ENCODE results near the gene N4BP2L2. TPM values are rescaled to one million over a fixed set of nuclear protein-coding genes. Genes with fewer than 3 reads are reported as not detected.
A peak's percentile ranks its signal among the peaks of the same experiment; 100 is the strongest.
"Not testable (repeated sequence)": the region's sequence is repeated elsewhere in the genome, so short reads cannot be mapped to it uniquely, and the experiment has no call there.

The N4BP2L2 gene
- total RNA-seq, result 100 to 1,000 TPM in 1 of 2 donors, 10 to 100 TPM in 1; 87.6 to 101 TPM
- long read RNA-seq, full-length matches to known transcripts, result 11 of 41 reads
- long read RNA-seq, partial matches to known transcripts, result 14 of 41 reads
- long read RNA-seq, other reads (novel, unspliced or antisense), result 16 of 41 reads

- DNase-seq, result peak; percentile 92 to 96
- intact Hi-C loops (cut with DNase I, micrococcal nuclease), result no loop called here
These were observed at the start of gene N4BP2L2 for GRCh38 chr13:32538621-32539246. TSS of gene N4BP2L2 (minus strand) at chr13:32538795. CDS start at chr13:32537027, 1,768 bp downstream.

DNA sequence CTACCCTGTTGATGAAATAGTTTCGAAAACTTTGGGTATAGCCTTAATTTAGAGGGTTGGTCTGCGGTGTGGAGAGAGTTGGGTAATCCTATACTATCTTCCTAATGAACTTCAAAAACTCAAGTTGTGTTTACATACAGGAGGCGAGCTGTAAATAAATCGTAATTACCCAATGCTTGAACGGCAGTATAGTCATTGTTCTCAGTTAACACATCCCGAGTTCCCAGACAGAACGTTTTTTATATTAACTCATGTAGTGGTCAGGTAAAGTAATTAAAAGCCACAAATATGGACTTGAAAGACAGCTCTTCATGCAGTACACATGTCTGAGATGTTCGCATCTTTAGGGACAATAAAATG is 49.2 kb upstream of the N4BP2L2 start:
- DNase-seq, result no peak
- intact Hi-C loops (cut with DNase I, micrococcal nuclease), result loop anchor here in 1 of 2 donors (2.0 kb wide), 1 partner anchor 51 kb away; no protein-coding TSS in a partner anchor
- ATAC-seq, result no peak

More at GRCh38 chr13:32538621-32539246, at the start of gene N4BP2L2:
- ATAC-seq, result peak; percentile 99

- ATAC-seq (peak; percentile 34), DNase-seq (peak; percentile 63 to 78)
- intact Hi-C loops (cut with DNase I, micrococcal nuclease), result loop anchor here in 1 of 2 donors (2.0 kb wide), 1 partner anchor 52 kb away; no protein-coding TSS in a partner anchor
These were observed 48.6 kb upstream of the N4BP2L2 start for GRCh38 chr13:32587011-32587810.

GRCh38 chr13:32586080-32586900 is 47.7 kb upstream of the N4BP2L2 start, which contains the start of gene PDS5B:
TSS of gene PDS5B (plus strand) at chr13:32586452. CDS start at chr13:32648773, 62,321 bp downstream.
- DNase-seq (peak; percentile 94 to 95), ATAC-seq (peak; percentile 94)
- intact Hi-C loops (cut with DNase I, micrococcal nuclease), result loop anchor here in 1 of 2 donors (2.0 kb wide), 1 partner anchor 53 kb away; no protein-coding TSS in a partner anchor

DNA sequence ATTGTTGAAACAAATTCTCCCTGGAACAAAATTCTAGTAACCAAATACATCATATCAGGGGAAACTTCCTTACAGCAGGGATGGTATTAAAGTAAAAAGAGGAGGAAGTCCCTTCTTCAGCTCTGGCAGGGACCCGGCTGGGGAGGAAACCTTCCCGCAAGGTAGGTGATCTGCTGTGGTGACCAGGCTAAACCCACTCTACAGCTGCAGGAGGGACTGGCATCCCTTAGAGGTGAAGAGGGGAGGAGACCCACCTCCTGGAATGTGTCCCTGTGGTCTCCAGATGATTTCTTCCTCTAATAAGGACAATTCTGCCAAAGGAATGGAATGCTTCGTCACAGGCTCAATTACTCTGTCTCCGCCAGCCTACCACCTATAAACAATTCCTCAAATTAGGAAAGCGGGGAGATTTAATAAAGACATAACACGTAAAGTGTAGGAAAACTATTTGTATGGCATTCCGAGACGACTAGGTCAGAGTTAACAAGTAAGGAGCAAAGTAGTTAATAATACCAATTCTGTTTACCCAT is 47.0 kb upstream of the N4BP2L2 start:
- intact Hi-C loops (cut with DNase I, micrococcal nuclease), result loop anchor here in 1 of 2 donors (2.0 kb wide), 1 partner anchor 53 kb away; no protein-coding TSS in a partner anchor
- ATAC-seq (peak; percentile 1), DNase-seq (peak; percentile 18 to 33)

DNA sequence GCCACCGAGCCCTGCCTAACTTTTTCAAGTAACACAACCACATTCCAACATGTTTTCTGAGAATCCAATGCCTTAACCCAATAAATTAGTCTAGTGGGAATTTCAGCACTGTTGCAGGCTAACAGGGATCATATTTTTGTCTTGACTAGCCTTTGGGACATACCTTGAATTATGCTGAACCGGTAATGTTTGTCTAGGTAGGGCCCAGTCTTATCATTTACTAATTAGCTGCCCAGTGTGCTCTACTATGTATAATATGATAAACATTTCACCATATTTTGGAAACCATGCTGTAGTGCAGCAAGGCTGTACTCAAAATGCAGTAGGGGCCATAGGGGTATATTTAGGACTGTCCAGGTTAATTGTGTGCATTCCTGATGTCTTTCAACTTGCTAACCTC is 44.4 kb upstream of the N4BP2L2 start:
- intact Hi-C loops (cut with DNase I, micrococcal nuclease), result no loop called here
- ATAC-seq (no peak), DNase-seq (no peak)

DNA sequence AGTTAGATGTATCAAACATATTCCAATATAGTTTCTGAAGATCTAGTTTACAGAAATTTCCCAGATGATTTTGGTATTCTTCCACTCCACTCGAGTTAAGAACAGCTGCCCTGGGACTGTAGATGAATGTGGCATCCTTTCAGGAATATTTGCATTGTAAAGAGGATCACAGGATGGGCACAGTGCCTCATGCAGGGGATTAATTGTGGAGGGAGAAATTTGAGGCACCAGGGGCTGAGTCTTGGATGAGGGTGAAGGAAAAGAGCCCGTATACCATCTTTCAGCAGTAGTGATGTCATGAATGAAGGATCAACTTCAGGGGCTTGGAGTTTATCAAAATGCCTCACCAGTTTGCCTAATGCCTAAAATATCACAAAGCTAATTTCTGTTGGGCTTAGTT is 43.7 kb upstream of the N4BP2L2 start:
- ATAC-seq (no peak), DNase-seq (no peak)
- intact Hi-C loops (cut with DNase I, micrococcal nuclease), result no loop called here

DNA sequence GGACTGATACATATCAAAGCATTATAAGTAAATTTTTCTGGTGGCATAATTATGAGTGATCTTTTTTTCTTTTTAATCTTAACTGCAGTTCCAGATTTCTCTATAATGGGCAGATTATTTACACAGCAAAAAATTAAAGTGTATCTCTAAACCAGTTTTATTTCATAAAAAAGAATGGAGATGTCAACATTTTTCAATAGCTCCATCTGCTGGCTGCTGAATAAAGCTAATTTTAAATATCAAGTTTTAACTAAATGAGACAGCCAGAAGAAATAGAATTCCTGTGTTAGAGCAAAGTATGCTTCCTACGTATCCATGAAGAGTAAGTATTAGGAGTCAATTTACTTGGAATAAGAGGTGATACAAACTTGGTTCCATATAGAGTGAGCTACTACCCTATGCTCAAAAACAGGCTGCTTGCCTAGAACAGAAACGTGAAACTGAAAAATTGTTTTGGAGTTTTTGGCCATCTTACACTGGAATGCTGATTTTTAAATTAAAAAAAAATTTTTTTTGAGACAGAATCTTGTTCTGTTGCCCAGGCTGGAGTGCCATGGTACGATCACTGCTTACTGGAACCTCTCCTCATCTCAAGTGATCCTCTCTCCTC is 42.7 kb upstream of the N4BP2L2 start:
- DNase-seq (no peak), ATAC-seq (no peak)

DNA sequence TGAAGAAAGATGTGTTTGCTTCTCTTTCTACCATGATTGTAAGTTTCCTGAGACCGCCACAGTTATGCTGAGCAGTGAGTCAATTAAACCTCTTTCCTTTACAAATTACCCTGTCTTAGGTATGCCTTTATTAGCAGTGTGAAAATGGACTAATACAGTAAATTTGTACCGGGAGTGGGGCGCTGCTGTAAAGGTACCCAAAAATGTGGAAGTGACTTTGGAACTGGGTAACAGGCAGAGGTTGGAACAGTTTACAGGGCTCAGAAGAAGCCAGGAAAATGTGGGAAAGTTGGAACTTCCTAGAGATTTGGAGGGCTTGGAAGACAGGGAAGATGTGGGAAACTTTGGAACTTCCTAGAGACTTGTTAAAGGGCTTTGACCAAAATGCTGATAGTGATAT is 38.4 kb upstream of the N4BP2L2 start:
- ATAC-seq (no peak), DNase-seq (no peak)
- intact Hi-C loops (cut with DNase I, micrococcal nuclease), result no loop called here

More for the DNA sequence above, 42.7 kb upstream of the N4BP2L2 start:
- intact Hi-C loops (cut with DNase I, micrococcal nuclease), result no loop called here

DNA sequence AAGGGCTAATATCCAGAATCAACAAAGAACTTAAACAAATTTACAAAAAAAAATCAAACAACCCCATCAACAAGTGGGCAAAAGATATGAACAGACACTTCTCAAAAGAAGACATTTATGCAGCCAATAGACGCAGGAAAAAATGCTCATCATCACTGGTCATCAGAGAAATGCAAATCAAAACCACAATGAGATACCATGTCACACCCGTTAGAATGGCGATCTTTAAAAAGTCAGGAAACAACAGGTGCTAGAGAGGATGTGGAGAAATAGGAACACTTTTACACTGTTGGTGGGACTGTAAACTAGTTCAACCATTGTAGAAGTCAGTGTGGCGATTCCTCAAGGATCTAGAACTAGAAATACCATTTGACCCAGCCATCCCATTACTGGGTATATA is 37.1 kb upstream of the N4BP2L2 start:
- ATAC-seq; DNase-seq; intact Hi-C loops (cut with DNase I, micrococcal nuclease): not testable (repeated sequence)

DNA sequence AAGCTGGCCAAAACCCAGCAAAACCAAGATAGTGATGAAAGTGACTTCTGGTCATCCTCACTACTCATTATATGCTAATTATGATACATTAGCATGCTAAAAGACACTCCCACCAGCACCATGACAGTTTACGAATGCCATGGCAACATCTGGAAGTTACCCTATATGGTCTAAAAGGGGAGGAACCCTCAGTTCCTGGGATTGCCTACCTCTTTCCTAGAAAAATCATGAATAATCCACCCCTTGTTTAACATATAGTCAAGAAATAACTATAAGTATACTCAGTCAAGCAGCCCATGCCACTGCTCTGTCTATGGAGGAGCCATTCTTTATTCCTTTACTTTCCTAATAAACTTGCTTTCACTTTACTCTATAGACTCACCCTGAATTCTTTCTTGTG is 22.2 kb upstream of the N4BP2L2 start:
- not testable (repeated sequence) for DNase-seq, ATAC-seq
- intact Hi-C loops (cut with DNase I, micrococcal nuclease), result loop anchor here in 1 of 2 donors (10.0 kb wide), 1 partner anchor 176 kb away; no protein-coding TSS in a partner anchor

- DNase-seq (no peak), ATAC-seq (no peak)
- intact Hi-C loops (cut with DNase I, micrococcal nuclease), result no loop called here
These were observed 17.0 kb upstream of the N4BP2L2 start for GRCh38 chr13:32555613-32556012.

GRCh38 chr13:32553720-32554119 is 15.1 kb upstream of the N4BP2L2 start:
- no peak for DNase-seq
- intact Hi-C loops (cut with DNase I, micrococcal nuclease), result no loop called here
- no peak for ATAC-seq

DNA sequence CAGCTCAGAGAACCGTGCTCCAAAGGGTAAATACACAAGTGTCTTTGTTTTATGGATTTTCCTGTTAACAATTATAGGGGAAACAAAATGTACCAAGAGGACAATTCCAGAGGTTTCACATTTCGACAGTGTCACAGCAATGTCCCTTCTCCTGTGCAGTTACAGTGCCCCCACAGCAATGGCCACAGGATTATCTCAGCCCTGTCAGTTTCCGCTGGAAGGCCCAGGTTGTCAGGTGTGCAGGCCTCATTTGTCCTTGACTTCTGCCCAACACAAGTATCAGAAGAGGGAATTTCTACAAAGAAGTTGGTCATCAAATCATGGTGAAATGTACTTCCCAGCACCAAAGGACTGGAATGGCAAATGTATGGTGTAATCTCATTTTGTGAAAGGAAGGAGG is 11.2 kb upstream of the N4BP2L2 start:
- intact Hi-C loops (cut with DNase I, micrococcal nuclease), result no loop called here
- ATAC-seq, result no peak
- no peak for DNase-seq

DNA sequence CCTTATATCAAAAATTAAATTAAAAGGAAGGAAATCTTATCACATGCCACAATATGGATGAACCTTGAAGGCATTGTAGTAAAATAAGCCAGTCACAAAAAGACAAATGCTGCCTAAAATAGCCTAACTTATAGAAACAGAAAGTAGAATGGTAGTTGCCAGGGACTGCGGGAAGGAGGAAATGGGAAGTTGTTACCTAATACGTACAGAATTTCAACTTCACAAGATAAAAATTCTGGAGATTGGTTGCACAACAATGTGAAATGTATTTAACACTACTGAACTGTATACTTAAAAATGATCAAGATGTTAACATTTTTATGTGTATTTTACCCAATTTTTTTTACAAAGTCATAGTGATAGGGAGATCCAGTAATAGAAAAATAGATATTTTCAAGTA is 10.2 kb upstream of the N4BP2L2 start:
- ATAC-seq, result no peak
- intact Hi-C loops (cut with DNase I, micrococcal nuclease), result no loop called here
- DNase-seq, result no peak

DNA sequence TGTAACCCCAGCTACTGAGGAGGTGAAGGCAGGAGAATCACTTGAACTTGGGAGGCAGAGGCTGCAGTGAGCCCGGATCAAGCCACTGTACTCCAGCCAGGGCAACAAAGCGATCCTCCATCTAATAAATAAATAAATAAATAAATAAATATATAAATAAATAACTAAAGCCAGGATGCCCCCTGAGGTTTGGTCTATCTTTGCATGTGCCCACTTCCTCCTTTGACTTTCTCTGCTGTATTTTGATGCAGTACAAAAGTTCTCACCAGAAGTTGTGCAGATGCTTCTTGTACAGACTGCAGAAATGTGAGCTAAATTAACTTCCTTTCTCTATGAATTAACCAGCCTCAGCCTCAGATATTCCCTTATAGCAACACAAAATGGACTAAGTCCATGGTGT is 6.5 kb upstream of the N4BP2L2 start:
- DNase-seq, result no peak
- intact Hi-C loops (cut with DNase I, micrococcal nuclease), result no loop called here
- ATAC-seq, result no peak

DNA sequence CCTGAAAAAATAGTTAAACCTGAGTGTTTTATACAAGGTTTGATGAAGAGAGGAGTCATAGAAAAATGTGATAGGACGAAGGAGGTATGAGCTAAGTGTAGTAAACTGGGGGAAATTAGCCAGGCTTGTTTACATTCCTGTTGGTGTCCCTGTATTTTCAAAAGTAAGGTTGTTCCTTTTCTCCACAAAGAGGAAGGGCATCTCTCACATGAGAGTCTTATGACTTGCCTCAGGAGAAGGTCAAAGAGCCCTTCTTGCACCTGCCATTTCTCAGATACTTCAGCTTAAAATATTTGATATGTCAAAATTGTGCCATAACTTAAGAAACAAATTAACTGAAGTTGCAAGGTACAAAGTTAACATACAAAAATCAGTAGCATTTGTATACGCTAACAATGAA is 3.6 kb upstream of the N4BP2L2 start:
- DNase-seq (no peak), ATAC-seq (no peak)
- intact Hi-C loops (cut with DNase I, micrococcal nuclease), result no loop called here

- ATAC-seq (peak; percentile 81), DNase-seq (peak in 1 of 2 donors; percentile 71)
- intact Hi-C loops (cut with DNase I, micrococcal nuclease), result no loop called here
These were observed 413 bp downstream of the N4BP2L2 start for GRCh38 chr13:32538143-32538620.

Data from left colon (tissue), 2 donors.